Activated naive CD8-positive, alpha-beta T cell (primary cell): ENCODE data around the gene CSNK1G2.

Experiments
- H3K27ac Mint-ChIP-seq: one replicate; pipeline ENCODE4 v1.8.0; 2021; ENCODE audit warnings: mixed read lengths
- H3K27me3 Mint-ChIP-seq: one replicate; pipeline ENCODE4 v1.8.0; 2021; ENCODE audit warnings: mixed read lengths
- H3K36me3 Mint-ChIP-seq: one replicate; pipeline ENCODE4 v1.8.0; 2021; ENCODE audit warnings: mixed read lengths
- H3K4me1 Mint-ChIP-seq: one replicate; pipeline ENCODE4 v1.8.0; 2021; ENCODE audit warnings: low read depth, mixed read lengths
- H3K4me3 Mint-ChIP-seq: one replicate; pipeline ENCODE4 v1.8.0; 2021; ENCODE audit warnings: mild to moderate bottlenecking, mixed read lengths
- H3K9me3 Mint-ChIP-seq: one replicate; pipeline ENCODE4 v1.8.0; 2021; ENCODE audit warnings: low read depth, mixed read lengths

CSNK1G2 gene

DNA sequence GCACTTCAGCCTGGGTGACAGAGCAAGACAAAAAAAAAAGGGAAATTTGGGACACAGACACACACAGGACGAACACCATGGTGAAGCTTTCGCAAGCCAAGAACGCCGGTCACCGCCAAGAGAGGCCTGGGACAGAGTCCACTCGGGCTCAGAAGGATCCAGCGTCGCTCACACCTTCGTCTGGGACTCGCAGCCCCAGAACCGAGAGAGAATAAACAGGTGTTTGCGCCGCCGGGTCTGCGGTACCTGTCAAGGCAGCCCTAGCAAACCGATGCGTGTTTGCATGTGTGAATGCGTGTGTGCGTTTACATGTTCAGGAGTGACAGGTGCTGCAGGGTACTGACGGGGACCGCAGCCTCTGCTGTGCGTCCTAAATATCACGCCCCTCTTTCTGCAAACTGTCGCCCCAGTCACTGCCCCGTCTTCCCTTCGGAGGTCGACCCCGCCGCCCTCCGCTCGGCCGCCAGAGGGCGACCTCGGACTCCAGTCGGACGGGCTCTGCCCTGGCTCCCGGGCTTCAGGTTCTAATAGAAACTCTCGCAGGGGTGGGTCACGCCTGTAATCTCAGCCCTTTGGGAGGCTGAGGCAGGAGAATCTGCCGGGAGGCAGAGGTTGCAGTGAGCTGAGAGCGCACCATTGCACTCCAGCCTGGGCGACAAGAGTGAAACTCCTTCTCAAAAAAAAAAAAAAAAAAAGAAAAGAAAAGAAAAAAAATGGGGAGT lies 11.8 kb upstream of the CSNK1G2 start:
- Mint-ChIP-seq H3K9me3 (no peaks in the 10 kb centered on the region), H3K27me3 (no peaks in the 10 kb centered on the region), H3K4me3 (peak overlapping the region; percentile 82), H3K36me3 (no peaks in the 10 kb centered on the region), H3K4me1 (peaks cover 10% of the 10 kb centered on the region), H3K27ac (no peak overlapping the region)

DNA sequence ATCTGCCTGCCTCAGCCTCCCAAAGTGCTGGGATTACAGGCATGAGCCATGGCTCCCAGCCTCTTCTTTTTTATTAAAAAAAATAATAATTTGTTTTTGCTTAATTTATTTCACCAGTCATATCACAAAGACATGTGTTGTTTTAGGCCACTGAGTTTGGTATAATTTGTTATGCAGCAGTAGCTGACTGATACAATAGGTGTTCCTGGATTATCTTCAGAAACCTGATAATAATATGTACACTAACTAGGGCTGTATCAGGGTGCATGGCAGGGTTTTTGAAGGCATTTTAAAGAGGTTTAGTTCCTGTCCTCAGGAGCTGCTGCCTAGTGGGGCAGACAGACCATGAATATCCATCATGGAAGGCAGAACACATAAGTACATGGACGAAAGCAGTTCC lies 9.5 kb upstream of the CSNK1G2 start:
- H3K4me1 Mint-ChIP-seq: peaks cover 13% of the 10 kb centered on the region
- no peak overlapping the region for H3K4me3 Mint-ChIP-seq
- H3K36me3 Mint-ChIP-seq: no peaks in the 10 kb centered on the region
- no peaks in the 10 kb centered on the region for H3K27me3 Mint-ChIP-seq
- no peaks in the 10 kb centered on the region for H3K9me3 Mint-ChIP-seq
- H3K27ac Mint-ChIP-seq: no peak overlapping the region

DNA sequence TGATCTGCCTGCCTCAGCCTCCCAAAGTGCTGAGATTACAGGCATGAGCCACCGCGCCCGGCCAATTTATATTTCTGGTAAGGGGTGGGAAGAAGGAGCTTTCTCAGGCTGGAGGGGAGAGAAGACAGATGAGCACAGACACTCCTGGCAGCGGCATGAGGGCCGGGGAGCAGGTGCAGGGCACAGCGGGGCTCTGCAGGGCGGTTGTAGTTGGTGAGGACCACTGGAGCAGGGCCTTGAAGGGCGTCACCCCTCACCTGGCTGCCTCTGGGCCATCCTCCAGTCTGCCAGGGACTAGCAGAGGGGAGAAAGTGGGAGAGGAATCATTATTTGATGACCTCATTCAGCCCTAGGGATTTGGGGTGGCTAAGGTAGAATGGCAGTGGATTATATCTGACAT lies 8.6 kb upstream of the CSNK1G2 start:
- Mint-ChIP-seq H3K27ac (no peak overlapping the region), H3K4me1 (peaks cover 16% of the 10 kb centered on the region), H3K4me3 (no peak overlapping the region), H3K36me3 (no peaks in the 10 kb centered on the region), H3K9me3 (no peaks in the 10 kb centered on the region), H3K27me3 (no peaks in the 10 kb centered on the region)

DNA sequence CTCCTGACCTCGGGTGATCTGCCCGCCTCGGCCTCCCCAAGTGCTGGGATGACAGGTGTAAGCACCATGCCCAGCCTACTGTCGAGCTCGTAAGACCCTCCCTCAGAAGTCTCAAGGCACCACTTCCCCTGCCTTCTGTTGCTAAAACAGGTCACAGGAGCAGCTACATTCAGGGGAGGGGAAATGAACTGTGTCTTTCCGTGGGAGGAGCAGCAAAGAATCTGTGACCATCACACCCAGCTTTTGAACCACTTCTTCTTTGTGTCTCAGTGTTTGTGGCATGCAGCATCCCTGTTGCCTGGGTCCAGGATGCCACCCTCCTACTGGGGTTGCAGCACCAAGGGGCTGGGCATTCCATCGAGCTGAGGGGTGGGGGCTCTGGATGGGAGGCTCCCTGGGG lies 7.7 kb upstream of the CSNK1G2 start:
- no peaks in the 10 kb centered on the region for H3K9me3 Mint-ChIP-seq
- H3K36me3 Mint-ChIP-seq: no peaks in the 10 kb centered on the region
- no peak overlapping the region for H3K4me3 Mint-ChIP-seq
- no peak overlapping the region for H3K27ac Mint-ChIP-seq
- peaks cover 15% of the 10 kb centered on the region for H3K4me1 Mint-ChIP-seq
- H3K27me3 Mint-ChIP-seq: no peaks in the 10 kb centered on the region

DNA sequence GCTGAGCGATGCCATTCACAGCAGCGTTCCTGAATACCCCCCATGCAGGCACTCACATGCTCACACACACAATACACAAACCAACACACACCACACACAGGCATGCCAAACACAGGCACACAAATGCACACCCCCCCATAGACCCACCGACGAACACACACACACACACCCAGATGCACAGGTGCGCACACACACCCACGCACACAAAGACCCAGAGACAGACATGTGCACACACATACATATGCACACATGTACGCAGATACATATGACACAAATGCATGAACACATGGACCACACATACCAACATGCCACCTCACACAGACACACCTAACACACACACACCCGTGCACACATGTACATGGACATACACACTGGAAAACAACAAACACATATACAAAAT lies 7.0 kb upstream of the CSNK1G2 start:
- H3K36me3 Mint-ChIP-seq: no peaks in the 10 kb centered on the region
- no peaks in the 10 kb centered on the region for H3K27me3 Mint-ChIP-seq
- H3K4me1 Mint-ChIP-seq: peaks cover 15% of the 10 kb centered on the region
- no peak overlapping the region for H3K4me3 Mint-ChIP-seq
- H3K27ac Mint-ChIP-seq: no peak overlapping the region
- no peaks in the 10 kb centered on the region for H3K9me3 Mint-ChIP-seq

DNA sequence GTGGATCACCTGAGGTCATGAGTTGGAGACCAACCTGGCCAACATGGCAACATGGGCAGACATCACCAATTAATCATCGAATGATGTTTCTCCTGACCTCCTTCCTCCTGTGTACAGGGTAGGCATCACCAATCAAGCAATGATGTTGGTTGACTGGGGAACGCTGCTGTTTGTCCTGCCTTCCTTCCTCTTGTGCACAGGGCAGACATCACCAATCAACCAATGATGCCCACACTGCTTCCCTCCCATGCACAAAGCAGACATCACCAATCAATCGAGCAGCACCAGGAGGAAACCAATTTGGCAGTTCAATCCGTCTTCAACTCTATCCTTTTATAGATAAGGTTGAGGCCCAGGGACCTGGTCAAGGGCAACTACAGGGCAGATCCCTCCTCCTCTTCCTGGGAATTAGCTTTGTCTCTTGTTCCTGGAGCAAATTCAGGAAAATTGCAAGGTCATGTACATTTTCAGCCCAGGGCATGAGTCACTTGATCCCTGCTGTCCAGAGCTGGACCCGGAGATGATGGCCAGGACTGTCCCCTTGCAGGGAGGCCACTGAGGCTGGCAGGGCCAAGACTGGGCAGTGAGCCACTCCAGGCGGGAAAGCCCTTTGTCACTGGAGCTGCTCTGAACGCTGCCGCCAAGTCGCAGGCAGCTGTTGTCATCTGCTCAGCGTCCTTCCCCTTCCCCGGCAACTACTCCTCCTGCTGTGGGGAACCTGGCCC lies 5.3 kb upstream of the CSNK1G2 start:
- H3K27ac Mint-ChIP-seq: no peak overlapping the region

DNA sequence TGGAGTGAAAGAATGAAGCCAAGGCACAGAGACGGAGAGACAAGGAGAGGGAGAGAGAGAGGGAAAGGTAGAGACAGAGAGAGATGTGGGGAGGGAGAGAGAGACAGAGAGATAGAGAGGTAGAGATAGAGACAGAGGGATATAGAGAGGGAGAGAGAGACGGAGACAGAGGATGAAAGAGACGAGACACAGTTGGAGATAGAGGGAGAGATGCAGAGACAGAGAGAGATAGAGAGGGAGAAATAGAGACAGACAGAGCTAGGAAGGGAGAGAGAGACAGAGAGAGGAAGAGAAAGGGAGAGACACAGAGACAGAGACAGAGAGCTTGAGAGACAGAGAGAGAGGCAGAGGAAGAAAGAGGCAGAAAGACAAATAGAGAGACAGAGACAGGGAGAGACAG lies 4.5 kb upstream of the CSNK1G2 start:
- no peaks in the 10 kb centered on the region for H3K27me3 Mint-ChIP-seq
- H3K4me3 Mint-ChIP-seq: no peak overlapping the region
- peaks cover 19% of the 10 kb centered on the region for H3K4me1 Mint-ChIP-seq
- peak overlapping the region; percentile 7 for H3K27ac Mint-ChIP-seq
- no peaks in the 10 kb centered on the region for H3K9me3 Mint-ChIP-seq
- no peaks in the 10 kb centered on the region for H3K36me3 Mint-ChIP-seq

More for the DNA sequence above, 5.3 kb upstream of the CSNK1G2 start:
- Mint-ChIP-seq H3K9me3 (no peaks in the 10 kb centered on the region), H3K4me1 (peaks cover 19% of the 10 kb centered on the region), H3K4me3 (no peak overlapping the region), H3K36me3 (no peaks in the 10 kb centered on the region), H3K27me3 (no peaks in the 10 kb centered on the region)

DNA sequence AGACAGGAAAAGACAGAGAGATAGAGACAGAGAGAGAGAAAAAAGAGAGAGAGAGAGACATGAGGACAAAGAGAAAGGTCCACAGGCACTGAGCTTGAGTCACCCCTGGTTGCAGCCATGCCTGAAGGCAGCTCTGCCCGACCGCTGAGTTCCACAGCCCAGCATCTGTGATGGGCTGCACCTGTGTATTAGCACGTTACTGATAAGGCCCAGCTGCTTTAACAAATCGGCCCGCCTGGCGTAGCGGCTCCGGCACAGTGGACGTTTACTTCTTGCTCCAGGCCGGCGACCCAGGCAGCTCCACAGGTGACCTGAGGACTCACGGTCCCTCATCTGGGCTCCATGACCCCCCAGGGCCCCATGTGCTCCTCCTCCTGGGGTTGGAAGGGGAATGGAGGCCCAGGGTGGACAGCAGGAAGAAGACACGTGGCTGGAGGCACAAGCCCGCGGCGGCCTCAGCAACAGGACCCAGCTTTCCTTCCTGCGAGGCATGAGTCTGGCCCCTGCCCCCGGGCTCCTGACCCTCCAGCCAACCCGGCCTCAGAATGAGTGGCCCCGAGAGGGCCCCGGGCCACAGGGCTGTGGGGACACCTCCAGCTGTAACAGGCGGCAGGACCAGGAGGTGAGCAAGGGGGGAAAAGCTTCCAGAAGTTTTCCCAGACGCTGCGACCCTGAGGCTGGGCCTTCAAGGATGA lies 3.9 kb upstream of the CSNK1G2 start:
- Mint-ChIP-seq H3K27me3 (no peaks in the 10 kb centered on the region), H3K36me3 (no peaks in the 10 kb centered on the region), H3K4me3 (no peak overlapping the region), H3K4me1 (peaks cover 19% of the 10 kb centered on the region), H3K9me3 (no peaks in the 10 kb centered on the region), H3K27ac (no peak overlapping the region)

DNA sequence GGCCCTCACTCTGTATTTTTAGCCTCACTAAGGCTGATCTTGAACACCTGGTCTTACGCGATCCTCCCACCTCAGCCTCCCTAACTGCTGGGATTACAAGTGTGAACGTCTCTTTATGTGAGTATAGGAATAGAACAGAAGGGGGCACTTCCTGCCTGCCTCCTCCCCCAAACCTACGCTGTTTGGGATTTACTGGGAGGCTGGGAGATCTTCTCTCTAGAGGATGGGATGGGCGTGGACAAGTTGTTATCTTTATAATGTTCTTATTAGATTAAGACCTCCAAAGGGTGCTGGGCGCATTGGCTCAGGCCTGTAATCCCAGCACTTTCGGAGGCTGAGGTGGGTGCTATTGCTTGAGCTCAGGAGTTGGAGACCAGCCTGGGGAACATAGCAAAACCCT lies 2.9 kb upstream of the CSNK1G2 start:
- Mint-ChIP-seq H3K36me3 (no peaks in the 10 kb centered on the region), H3K27ac (no peak overlapping the region), H3K9me3 (no peaks in the 10 kb centered on the region), H3K4me3 (no peak overlapping the region), H3K4me1 (peaks cover 23% of the 10 kb centered on the region), H3K27me3 (no peaks in the 10 kb centered on the region)

DNA sequence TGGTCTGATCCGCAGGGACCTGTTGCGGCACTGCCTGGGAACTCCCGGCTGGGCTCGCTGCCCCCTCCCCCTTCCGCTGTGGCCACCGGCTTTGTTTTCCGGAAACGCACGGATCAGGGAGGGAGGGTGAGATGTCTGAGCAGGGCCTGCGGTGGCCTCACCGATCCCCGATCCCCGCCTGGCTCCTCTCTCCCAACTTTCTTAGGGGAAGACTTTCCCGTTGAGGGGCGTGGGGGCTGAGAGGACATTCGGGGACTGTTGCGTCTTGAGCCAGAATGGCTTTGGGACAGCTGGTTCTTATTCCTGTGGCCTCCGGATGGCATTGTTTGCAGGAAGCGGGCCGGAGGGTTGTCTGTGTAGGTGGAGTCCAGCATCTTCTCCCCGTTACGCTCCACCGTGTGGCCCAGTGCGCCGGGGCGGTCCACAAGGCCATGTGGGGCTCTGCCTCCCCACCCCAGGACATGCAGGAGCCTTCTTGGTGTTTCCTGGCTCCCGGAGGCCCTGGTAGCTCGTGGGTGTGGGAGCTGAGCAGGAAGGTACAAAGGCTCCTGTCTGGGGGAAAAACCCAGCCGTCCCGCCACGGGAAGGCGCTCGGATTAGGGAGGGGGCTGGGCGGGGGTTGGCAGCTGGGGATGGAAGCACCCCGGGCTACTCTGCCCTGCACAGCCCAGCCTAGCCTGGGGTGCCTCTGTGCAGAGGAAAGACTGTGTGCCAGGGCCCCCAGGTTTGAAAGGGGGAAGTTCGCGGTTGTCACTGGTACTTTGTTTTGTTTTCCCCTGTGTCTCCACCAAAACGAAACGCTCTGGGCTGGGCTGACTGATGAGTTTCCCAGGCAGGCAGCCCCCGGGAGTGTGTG lies 1.3 kb downstream of the CSNK1G2 start:
- Mint-ChIP-seq H3K4me3 (peak overlapping the region; percentile 92), H3K36me3 (no peaks in the 10 kb centered on the region), H3K9me3 (no peaks in the 10 kb centered on the region), H3K27ac (peak overlapping the region; percentile 93), H3K4me1 (peaks cover 33% of the 10 kb centered on the region), H3K27me3 (no peaks in the 10 kb centered on the region)

DNA sequence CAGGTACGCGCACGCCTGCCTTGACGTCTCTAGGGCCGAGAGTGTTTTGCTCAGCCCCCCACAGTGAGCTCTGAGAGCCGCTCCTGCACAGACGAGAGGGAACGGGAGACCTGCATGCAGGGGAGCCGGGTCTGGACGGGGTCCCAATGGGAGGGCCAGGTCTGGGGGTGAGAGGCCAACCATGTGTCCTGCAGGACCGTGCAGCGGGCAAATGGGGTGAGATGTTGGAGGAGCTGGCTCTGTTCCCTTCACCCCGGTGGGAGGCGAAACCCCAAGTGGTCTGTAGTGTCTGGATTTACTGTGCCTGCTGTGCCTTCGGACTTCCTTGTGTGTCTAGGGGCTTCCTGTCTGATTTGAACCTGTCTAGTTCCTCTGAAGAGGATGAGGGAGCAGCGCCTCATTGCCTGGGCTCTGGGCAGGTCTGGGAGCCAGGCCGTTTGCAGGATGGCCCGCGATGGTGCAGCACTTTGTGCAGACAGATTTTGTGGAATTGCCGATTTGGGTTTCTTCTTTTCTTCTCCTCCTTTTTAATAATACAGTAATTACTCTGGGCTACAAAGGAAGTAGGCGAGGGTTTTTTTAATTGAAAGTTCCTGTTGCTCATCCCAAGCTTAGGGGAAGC lies 2.1 kb downstream of the CSNK1G2 start:
- Mint-ChIP-seq H3K36me3 (no peaks in the 10 kb centered on the region), H3K27me3 (no peaks in the 10 kb centered on the region), H3K9me3 (no peaks in the 10 kb centered on the region), H3K4me1 (peaks cover 32% of the 10 kb centered on the region), H3K27ac (peak overlapping the region; percentile 93), H3K4me3 (peak overlapping the region; percentile 92)

DNA sequence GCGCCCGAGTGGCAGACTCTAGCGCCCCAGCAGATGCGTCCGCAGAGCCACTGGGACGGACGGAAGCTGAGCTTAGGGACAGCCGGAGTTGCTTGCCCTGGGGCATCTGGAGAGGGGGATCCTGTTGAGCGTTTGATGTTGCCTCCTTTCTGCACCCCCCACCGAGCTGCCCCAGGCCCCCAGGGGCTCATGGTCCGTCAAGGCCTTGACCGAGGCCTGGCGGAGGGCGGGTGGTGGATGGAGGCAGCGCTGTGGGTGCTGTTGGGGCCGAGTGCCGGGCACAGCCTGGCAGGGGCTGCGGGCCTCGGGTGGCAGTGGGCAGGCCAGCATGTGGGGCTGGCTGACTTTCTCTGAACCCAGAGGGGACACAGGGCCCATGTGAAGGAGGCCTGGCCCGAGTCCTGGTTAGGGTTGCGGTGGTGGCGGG lies 2.7 kb downstream of the CSNK1G2 start:
- Mint-ChIP-seq H3K4me3 (peak overlapping the region; percentile 92), H3K4me1 (peaks cover 33% of the 10 kb centered on the region), H3K27ac (peak overlapping the region; percentile 93), H3K36me3 (no peaks in the 10 kb centered on the region), H3K9me3 (no peaks in the 10 kb centered on the region), H3K27me3 (no peaks in the 10 kb centered on the region)

DNA sequence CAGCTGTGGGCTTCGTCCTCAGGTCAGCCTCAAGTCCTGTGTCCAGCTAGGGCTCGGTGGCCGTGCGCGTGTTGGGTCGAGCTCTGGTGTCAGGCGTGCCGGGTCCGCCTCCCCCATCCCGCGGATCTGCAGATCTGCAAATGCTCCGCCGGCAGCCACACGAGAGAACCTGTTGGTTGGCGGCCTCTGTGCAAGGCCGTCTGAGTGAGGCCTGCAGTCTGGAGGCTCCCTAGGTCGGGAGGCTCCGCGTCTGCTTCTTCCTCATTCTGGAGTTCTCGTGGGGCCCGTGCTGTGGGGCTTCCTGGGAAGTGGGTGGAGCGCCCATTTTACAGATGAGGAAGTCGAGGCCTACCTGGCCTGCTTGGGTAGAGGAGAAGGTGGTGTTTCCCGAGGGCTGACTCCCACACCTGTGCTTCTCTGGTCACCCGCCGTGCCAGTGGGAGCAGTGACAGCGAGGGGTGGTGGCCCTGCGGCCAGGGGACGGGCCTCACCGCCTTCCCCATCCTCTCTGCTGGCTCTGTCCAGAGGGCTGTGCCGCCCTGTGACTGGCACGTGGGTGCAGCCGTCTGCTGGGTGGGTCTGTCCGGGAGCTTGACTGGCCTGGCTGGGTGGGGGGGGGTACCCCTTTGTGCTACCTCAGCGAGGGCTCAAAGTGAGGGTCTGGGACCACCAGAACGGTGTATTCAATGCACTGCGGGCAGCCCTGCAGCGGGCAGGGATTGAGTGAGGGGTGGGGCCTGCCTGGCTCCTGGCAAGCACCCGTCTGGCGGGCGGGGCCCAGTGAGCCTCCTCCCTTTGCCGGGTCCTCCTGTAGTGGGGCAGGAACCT lies 3.3 kb downstream of the CSNK1G2 start:
- H3K36me3 Mint-ChIP-seq: no peaks in the 10 kb centered on the region
- H3K27ac Mint-ChIP-seq: no peak overlapping the region
- peaks cover 36% of the 10 kb centered on the region for H3K4me1 Mint-ChIP-seq
- no peaks in the 10 kb centered on the region for H3K9me3 Mint-ChIP-seq
- H3K4me3 Mint-ChIP-seq: no peak overlapping the region
- no peaks in the 10 kb centered on the region for H3K27me3 Mint-ChIP-seq
